ENCODE results near the gene DUSP15.

The DUSP15 gene

DNA sequence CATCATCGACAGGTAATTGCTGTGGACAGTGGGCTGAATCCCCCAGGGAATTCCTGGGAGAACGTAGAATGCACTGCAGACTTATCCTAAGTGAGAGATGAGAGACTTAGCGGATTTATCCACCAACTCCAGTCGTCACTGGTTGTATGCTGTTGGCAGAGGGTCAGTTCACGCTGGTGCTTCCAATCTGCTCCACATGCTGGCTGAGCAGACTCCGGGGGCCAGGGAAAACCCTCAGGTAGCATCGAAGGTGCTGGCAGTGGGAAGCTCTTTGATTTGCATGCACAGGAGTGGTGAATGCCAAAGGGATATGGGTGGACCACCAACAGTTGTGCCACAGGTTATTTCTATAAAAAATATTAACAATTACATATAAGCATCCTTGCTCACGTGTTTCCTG, 20.3 kb upstream of the DUSP15 start:
- H3K4me1 ChIP-seq (ENCODE audit: control insufficient read depth, insufficient read depth, low read length) = no peaks in the 10 kb centered on the region
- no peak overlapping the region for H3K27ac ChIP-seq (ENCODE audit: low read length)
- H3K9ac ChIP-seq (ENCODE audit: low read length in 2 of 2) = no peak overlapping the region
- no peak overlapping the region for H3K4me3 ChIP-seq (ENCODE audit: low read length in 2 of 2)
- no peaks in the 10 kb centered on the region for H3K36me3 ChIP-seq (ENCODE audit: control insufficient read depth in 2 of 2, insufficient read depth in 2 of 2, low read length in 2 of 2)
- H3K9me3 ChIP-seq (ENCODE audit: control insufficient read depth in 2 of 2, low read length in 2 of 2) = no peaks in the 10 kb centered on the region
- peaks cover 0 to 2% of the 10 kb centered on the region in 2 donors for H3K27me3 ChIP-seq (ENCODE audit: control insufficient read depth in 1 of 2, insufficient read depth in 2 of 2, low read length in 2 of 2)

- Histone ChIP-seq H3K27ac (ENCODE audit: low read length) (no peak overlapping the region), H3K4me1 (ENCODE audit: control insufficient read depth, insufficient read depth, low read length) (peaks cover 10% of the 10 kb centered on the region), H3K27me3 (ENCODE audit: control insufficient read depth in 1 of 2, insufficient read depth in 2 of 2, low read length in 2 of 2) (no peaks in the 10 kb centered on the region), H3K9ac (ENCODE audit: low read length in 2 of 2) (no peak overlapping the region), H3K4me3 (ENCODE audit: low read length in 2 of 2) (no peak overlapping the region), H3K9me3 (ENCODE audit: control insufficient read depth in 2 of 2, low read length in 2 of 2) (no peaks in the 10 kb centered on the region), H3K36me3 (ENCODE audit: control insufficient read depth in 2 of 2, insufficient read depth in 2 of 2, low read length in 2 of 2) (no peaks in the 10 kb centered on the region)
Observed at GRCh38 chr20:31883829-31884228, 13.5 kb upstream of the DUSP15 start.

GRCh38 chr20:31881945-31882344, 11.6 kb upstream of the DUSP15 start:
- Histone ChIP-seq H3K4me3 (ENCODE audit: low read length in 2 of 2) (no peak overlapping the region), H3K36me3 (ENCODE audit: control insufficient read depth in 2 of 2, insufficient read depth in 2 of 2, low read length in 2 of 2) (no peaks in the 10 kb centered on the region), H3K27me3 (ENCODE audit: control insufficient read depth in 1 of 2, insufficient read depth in 2 of 2, low read length in 2 of 2) (no peaks in the 10 kb centered on the region), H3K4me1 (ENCODE audit: control insufficient read depth, insufficient read depth, low read length) (peaks cover 10% of the 10 kb centered on the region), H3K27ac (ENCODE audit: low read length) (no peak overlapping the region), H3K9ac (ENCODE audit: low read length in 2 of 2) (no peak overlapping the region), H3K9me3 (ENCODE audit: control insufficient read depth in 2 of 2, low read length in 2 of 2) (no peaks in the 10 kb centered on the region)

DNA sequence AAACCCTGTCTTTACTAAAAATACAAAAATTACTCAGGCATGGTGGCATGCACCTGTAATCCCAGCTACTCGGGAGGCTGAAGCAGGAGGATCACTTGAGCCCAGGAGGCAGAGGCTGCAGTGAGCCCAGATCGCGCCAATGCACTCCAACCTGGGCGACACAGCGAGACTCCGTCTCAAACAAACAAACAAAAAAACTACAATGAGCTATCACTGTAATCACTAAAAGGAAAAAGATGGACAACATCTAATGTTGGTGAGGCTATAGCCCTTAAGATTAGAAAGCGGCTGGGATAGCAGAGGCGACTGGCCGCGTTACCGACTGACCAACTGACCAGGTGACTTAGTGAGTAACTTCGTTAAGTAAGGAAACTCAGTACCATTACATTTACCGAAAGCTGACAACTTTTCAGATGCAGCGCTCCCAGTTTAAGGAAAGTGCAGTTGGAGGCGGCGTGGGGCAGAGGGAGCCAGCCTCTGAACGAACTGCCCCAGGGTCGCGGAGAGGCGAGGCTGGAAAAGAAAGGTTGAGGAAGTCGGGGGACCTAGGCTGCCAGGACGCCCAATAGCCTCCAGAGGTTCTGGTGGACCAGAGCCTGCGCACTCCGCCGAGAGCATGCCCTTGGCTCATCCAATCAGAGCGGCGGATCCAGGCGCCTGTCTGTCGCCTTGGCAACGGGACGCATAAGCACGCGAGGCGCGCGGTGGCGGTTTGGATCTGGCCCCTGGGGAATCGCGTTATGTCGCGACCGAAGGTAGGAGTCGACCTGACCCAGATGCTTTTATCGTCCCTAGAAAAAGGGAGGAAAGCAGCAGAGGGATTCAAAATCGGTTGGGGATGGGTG, 9.0 kb upstream of the DUSP15 start:
- Histone ChIP-seq H3K9ac (ENCODE audit: low read length in 2 of 2) (peak overlapping the region; percentile 39 to 62), H3K9me3 (ENCODE audit: control insufficient read depth in 2 of 2, low read length in 2 of 2) (no peaks in the 10 kb centered on the region), H3K36me3 (ENCODE audit: control insufficient read depth in 2 of 2, insufficient read depth in 2 of 2, low read length in 2 of 2) (no peaks in the 10 kb centered on the region), H3K4me3 (ENCODE audit: low read length in 2 of 2) (peak overlapping the region; percentile 74 to 84), H3K27ac (ENCODE audit: low read length) (peak overlapping the region; percentile 49), H3K4me1 (ENCODE audit: control insufficient read depth, insufficient read depth, low read length) (peaks cover 10% of the 10 kb centered on the region), H3K27me3 (ENCODE audit: control insufficient read depth in 1 of 2, insufficient read depth in 2 of 2, low read length in 2 of 2) (no peaks in the 10 kb centered on the region)

DNA sequence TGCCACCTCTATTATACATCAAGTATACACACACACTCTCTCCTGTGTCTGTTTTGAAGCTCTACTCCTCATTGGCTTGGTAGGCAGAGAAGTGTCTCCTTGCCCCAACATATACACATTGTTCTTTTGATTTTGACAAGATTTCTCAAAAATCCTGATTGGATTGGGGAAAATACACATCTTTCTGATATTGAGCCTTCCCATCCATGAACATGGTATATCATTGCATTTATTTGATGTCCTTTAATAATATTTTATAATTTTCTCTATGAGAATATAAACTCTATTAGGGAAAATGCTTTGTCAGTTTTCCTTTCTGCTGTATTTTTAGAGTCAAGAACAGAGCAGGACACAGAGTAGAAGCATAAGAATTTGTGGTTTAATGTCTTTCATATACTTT, 7.4 kb upstream of the DUSP15 start:
- H3K27ac ChIP-seq (ENCODE audit: low read length) = no peak overlapping the region
- no peaks in the 10 kb centered on the region for H3K27me3 ChIP-seq (ENCODE audit: control insufficient read depth in 1 of 2, insufficient read depth in 2 of 2, low read length in 2 of 2)
- no peak overlapping the region for H3K4me3 ChIP-seq (ENCODE audit: low read length in 2 of 2)
- no peaks in the 10 kb centered on the region for H3K9me3 ChIP-seq (ENCODE audit: control insufficient read depth in 2 of 2, low read length in 2 of 2)
- H3K9ac ChIP-seq (ENCODE audit: low read length in 2 of 2) = no peak overlapping the region
- no peaks in the 10 kb centered on the region for H3K36me3 ChIP-seq (ENCODE audit: control insufficient read depth in 2 of 2, insufficient read depth in 2 of 2, low read length in 2 of 2)
- H3K4me1 ChIP-seq (ENCODE audit: control insufficient read depth, insufficient read depth, low read length) = peaks cover 10% of the 10 kb centered on the region

- Histone ChIP-seq H3K4me3 (ENCODE audit: low read length in 2 of 2) (no peak overlapping the region), H3K27me3 (ENCODE audit: control insufficient read depth in 1 of 2, insufficient read depth in 2 of 2, low read length in 2 of 2) (peaks cover 6 to 9% of the 10 kb centered on the region in 2 donors), H3K27ac (ENCODE audit: low read length) (no peak overlapping the region), H3K9me3 (ENCODE audit: control insufficient read depth in 2 of 2, low read length in 2 of 2) (no peaks in the 10 kb centered on the region), H3K4me1 (ENCODE audit: control insufficient read depth, insufficient read depth, low read length) (peaks cover 11% of the 10 kb centered on the region), H3K9ac (ENCODE audit: low read length in 2 of 2) (no peak overlapping the region), H3K36me3 (ENCODE audit: control insufficient read depth in 2 of 2, insufficient read depth in 2 of 2, low read length in 2 of 2) (no peaks in the 10 kb centered on the region)
Observed at GRCh38 chr20:31875671-31876070, 5.3 kb upstream of the DUSP15 start.

- H3K9ac ChIP-seq (ENCODE audit: low read length in 2 of 2) = no peak overlapping the region
- no peaks in the 10 kb centered on the region for H3K9me3 ChIP-seq (ENCODE audit: control insufficient read depth in 2 of 2, low read length in 2 of 2)
- no peak overlapping the region for H3K27ac ChIP-seq (ENCODE audit: low read length)
- H3K27me3 ChIP-seq (ENCODE audit: control insufficient read depth in 1 of 2, insufficient read depth in 2 of 2, low read length in 2 of 2) = peaks cover 9 to 25% of the 10 kb centered on the region in 2 donors
- peaks cover 11% of the 10 kb centered on the region for H3K4me1 ChIP-seq (ENCODE audit: control insufficient read depth, insufficient read depth, low read length)
- H3K36me3 ChIP-seq (ENCODE audit: control insufficient read depth in 2 of 2, insufficient read depth in 2 of 2, low read length in 2 of 2) = no peaks in the 10 kb centered on the region
- no peak overlapping the region for H3K4me3 ChIP-seq (ENCODE audit: low read length in 2 of 2)
Observed at GRCh38 chr20:31872406-31872805, 2.1 kb upstream of the DUSP15 start.

DNA sequence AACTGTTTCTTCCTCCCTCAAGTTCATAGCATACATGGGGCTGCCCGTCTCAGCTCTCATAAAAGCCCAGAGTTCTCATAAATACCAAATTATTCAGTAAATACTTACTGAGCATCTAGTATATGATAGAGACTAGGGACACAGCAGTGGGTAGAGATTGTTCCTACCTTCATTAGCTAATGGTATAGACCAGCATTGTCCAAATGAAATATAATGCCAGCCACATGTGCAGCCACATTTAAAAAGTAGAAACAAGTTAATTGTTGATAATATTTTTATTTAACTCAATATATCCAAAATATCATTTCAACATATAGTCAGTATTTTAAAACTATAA, 1.3 kb upstream of the DUSP15 start:
- Histone ChIP-seq H3K9ac (ENCODE audit: low read length in 2 of 2) (no peak overlapping the region), H3K27ac (ENCODE audit: low read length) (no peak overlapping the region)

DNA sequence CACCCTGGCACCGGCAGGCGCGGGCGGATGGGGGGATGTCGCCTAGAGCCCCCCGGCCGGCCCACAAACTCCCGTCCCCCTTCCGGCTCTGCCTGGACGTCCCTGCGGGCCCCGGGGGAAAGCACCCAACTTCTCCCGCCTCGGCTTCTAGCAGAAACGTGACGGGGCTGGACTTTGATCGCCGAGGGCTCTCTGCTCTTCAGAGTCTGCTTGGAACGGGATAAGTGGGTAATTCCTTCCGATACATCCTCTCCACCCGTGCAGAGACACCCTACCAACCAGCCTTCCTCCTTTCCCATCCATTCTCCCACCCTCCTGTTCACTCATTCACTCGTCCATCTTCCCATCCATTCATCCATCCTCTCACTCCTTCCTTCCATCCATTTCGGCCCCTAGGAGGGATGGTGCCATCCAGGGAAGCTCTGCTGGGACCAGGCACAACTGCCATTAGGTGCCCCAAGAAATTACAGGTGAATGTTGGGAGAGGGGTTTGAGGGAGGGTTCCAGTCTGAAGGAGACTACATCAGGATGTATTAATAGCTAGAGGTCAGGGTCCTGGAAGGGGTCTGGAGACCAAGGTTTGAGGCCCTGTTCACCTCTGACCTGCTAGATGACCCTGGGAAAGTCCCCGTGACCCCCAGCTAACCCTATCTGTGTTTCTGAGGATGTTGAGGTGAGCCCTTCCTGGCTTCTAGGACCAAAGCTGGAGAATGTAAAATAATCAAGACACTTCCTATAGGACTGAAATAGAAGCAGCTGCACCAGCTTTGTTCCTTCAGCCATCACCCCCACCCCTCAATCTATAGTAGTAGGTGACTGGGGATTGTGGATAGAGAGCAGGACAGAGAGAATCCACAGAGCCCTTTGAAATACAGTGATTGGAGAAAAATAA, 645 bp upstream of the DUSP15 start:
- Histone ChIP-seq H3K4me3 (ENCODE audit: low read length in 2 of 2) (peak overlapping the region; percentile 44 to 79), H3K9ac (ENCODE audit: low read length in 2 of 2) (peak overlapping the region; percentile 50 to 62), H3K36me3 (ENCODE audit: control insufficient read depth in 2 of 2, insufficient read depth in 2 of 2, low read length in 2 of 2) (no peaks in the 10 kb centered on the region), H3K27ac (ENCODE audit: low read length) (no peak overlapping the region), H3K27me3 (ENCODE audit: control insufficient read depth in 1 of 2, insufficient read depth in 2 of 2, low read length in 2 of 2) (peaks cover 9 to 25% of the 10 kb centered on the region in 2 donors), H3K9me3 (ENCODE audit: control insufficient read depth in 2 of 2, low read length in 2 of 2) (no peaks in the 10 kb centered on the region), H3K4me1 (ENCODE audit: control insufficient read depth, insufficient read depth, low read length) (peaks cover 11% of the 10 kb centered on the region)

More for the DNA sequence above, 1.3 kb upstream of the DUSP15 start:
- Histone ChIP-seq H3K4me1 (ENCODE audit: control insufficient read depth, insufficient read depth, low read length) (peaks cover 11% of the 10 kb centered on the region), H3K4me3 (ENCODE audit: low read length in 2 of 2) (no peak overlapping the region), H3K27me3 (ENCODE audit: control insufficient read depth in 1 of 2, insufficient read depth in 2 of 2, low read length in 2 of 2) (peaks cover 9 to 25% of the 10 kb centered on the region in 2 donors), H3K9me3 (ENCODE audit: control insufficient read depth in 2 of 2, low read length in 2 of 2) (no peaks in the 10 kb centered on the region), H3K36me3 (ENCODE audit: control insufficient read depth in 2 of 2, insufficient read depth in 2 of 2, low read length in 2 of 2) (no peaks in the 10 kb centered on the region)

GRCh38 chr20:31869673-31869941, 720 bp downstream of the DUSP15 start:
- peak overlapping the region; percentile 31 to 81 for H3K9ac ChIP-seq (ENCODE audit: low read length in 2 of 2)
- H3K36me3 ChIP-seq (ENCODE audit: control insufficient read depth in 2 of 2, insufficient read depth in 2 of 2, low read length in 2 of 2) = no peaks in the 10 kb centered on the region
- no peaks in the 10 kb centered on the region for H3K9me3 ChIP-seq (ENCODE audit: control insufficient read depth in 2 of 2, low read length in 2 of 2)
- H3K4me3 ChIP-seq (ENCODE audit: low read length in 2 of 2) = peak overlapping the region; percentile 44 to 79
- H3K4me1 ChIP-seq (ENCODE audit: control insufficient read depth, insufficient read depth, low read length) = peaks cover 11% of the 10 kb centered on the region
- H3K27me3 ChIP-seq (ENCODE audit: control insufficient read depth in 1 of 2, insufficient read depth in 2 of 2, low read length in 2 of 2) = peaks cover 9 to 25% of the 10 kb centered on the region in 2 donors
- H3K27ac ChIP-seq (ENCODE audit: low read length) = no peak overlapping the region

Data from stomach smooth muscle (tissue), 2 donors.